Endothelial cell of umbilical vein (primary cell): ENCODE measurements around the gene RPRD1A. TPM values are rescaled to one million over a fixed set of nuclear protein-coding genes. Genes with fewer than 3 reads are reported as not detected.

Source experiments
- BruUV-seq: library from RNA; stranded (reverse); fragments of 400-500 nt; replicated peaks from 2 replicates; lab custom pipeline; 2021; lab: Mats Ljungman, UMichigan
- CTCF ChIA-PET: fragments of 300-600, 350-600 bp; sonication (Branson Sonifier 250); formaldehyde crosslinking; loops from one replicate; lab custom pipeline; 2021; ENCODE audit warnings: antibody characterized with exemption, inconsistent platforms; lab: Charles Lee
- POLR2A ChIA-PET: fragments of 300-600, 350-600 bp; sonication (Branson Sonifier 250); formaldehyde crosslinking; loops from one replicate; lab custom pipeline; 2021; ENCODE audit warnings: antibody characterized with exemption, inconsistent platforms; lab: Charles Lee
- DNase-seq: peaks from one replicate; pipeline ENCODE4 v3.0.0-alpha.2; 2011; ENCODE audit warnings: low read depth, low spot score
- FAIRE-seq: peaks from 2 replicates; lab custom pipeline; 2011; peaks lifted over from hg19 to GRCh38; lab: Jason Lieb, UNC
- H2AFZ ChIP-seq: 2 replicates; pipeline ENCODE4 v1.6.0; 2012; ENCODE audit warnings: low read depth, low read length, control low read depth, inconsistent platforms
- H3K27ac ChIP-seq: 2 replicates; pipeline ENCODE4 v1.5.1; 2011; ENCODE audit warnings: low read depth, mild to moderate bottlenecking, control low read depth, low read length, moderate library complexity; ENCODE audit not compliant: insufficient read depth
- H3K27me3 ChIP-seq, 2 experiments: 2 replicates each; pipeline versions ENCODE4 v1.6.0 to v1.6.1; 2011; ENCODE audit warnings: low read length in 2 of 2, mixed read lengths in 1 of 2; ENCODE audit not compliant: control insufficient read depth in 2 of 2, insufficient read depth in 2 of 2
- H3K36me3 ChIP-seq, 2 experiments: 2 replicates in 1 of 2; 3 replicates in 1 of 2; pipeline ENCODE4 v1.5.1; 2011; ENCODE audit warnings: low read length in 2 of 2, mild to moderate bottlenecking in 1 of 2, moderate library complexity in 1 of 2; ENCODE audit not compliant: control insufficient read depth in 2 of 2, insufficient read depth in 2 of 2; ENCODE audit errors: extremely low read depth in 1 of 2
- H3K4me1 ChIP-seq: 3 replicates; pipeline ENCODE4 v1.5.1; 2011; ENCODE audit warnings: mild to moderate bottlenecking, low read length; ENCODE audit not compliant: control insufficient read depth, insufficient read depth; ENCODE audit errors: extremely low read depth
- H3K4me2 ChIP-seq: 2 replicates; pipeline ENCODE4 v1.6.1; 2011; ENCODE audit warnings: low read length, control low read depth, mixed read lengths; ENCODE audit not compliant: insufficient read depth
- H3K4me3 ChIP-seq, 3 experiments: fragments of 200-600 bp in 1 of 3; sonication (generic), shearing (Covaris generic) in 1 of 3; replicated peaks in 1 of 3; 2 replicates each; pipeline ENCODE4 v1.5.1; 2011 to 2016; ENCODE audit warnings: control low read depth in 3 of 3, low read length in 3 of 3, mild to moderate bottlenecking in 2 of 3, inconsistent platforms in 1 of 3, low read depth in 1 of 3, moderate library complexity in 1 of 3; ENCODE audit not compliant: insufficient read depth in 1 of 3
- H3K79me2 ChIP-seq: 2 replicates; pipeline ENCODE4 v1.6.0; 2012; ENCODE audit warnings: low read length, inconsistent platforms; ENCODE audit not compliant: control insufficient read depth, insufficient read depth
- H3K9ac ChIP-seq: replicated peaks from 2 replicates; pipeline ENCODE3; 2011; ENCODE audit warnings: low read length, control low read depth; ENCODE audit not compliant: insufficient read depth; ENCODE audit errors: extremely low read depth
- H3K9me1 ChIP-seq: replicated peaks from 3 replicates; pipeline ENCODE4 v1.6.0; 2011; ENCODE audit warnings: mild to moderate bottlenecking, low read length; ENCODE audit not compliant: control insufficient read depth, insufficient read depth; ENCODE audit errors: extremely low read depth
- H3K9me3 ChIP-seq: replicated peaks from 2 replicates; pipeline ENCODE4 v1.5.1; 2012; ENCODE audit warnings: low read length, inconsistent platforms; ENCODE audit not compliant: control insufficient read depth, insufficient read depth
- H4K20me1 ChIP-seq: replicated peaks from 2 replicates; pipeline ENCODE3; 2011; ENCODE audit warnings: mild to moderate bottlenecking, low read length; ENCODE audit not compliant: control insufficient read depth, insufficient read depth; ENCODE audit errors: extremely low read depth
- CTCF ChIP-seq, 2 donors: IDR thresholded peaks; 1 replicate in 1 of 2; 2 replicates in 1 of 2; pipeline ENCODE4 v1.5.1; 2011; ENCODE audit warnings: low read length in 2 of 2, mild to moderate bottlenecking in 2 of 2, moderate library complexity in 2 of 2, control low read depth in 1 of 2, inconsistent platforms in 1 of 2, low read depth in 1 of 2; ENCODE audit not compliant: insufficient read depth in 1 of 2; ENCODE audit errors: extremely low read depth in 1 of 2
- EZH2 ChIP-seq: IDR thresholded peaks from 2 replicates; pipeline ENCODE4 v1.6.1; 2012; ENCODE audit warnings: borderline replicate concordance, low read depth, mild to moderate bottlenecking, moderate library complexity, low read length, inconsistent platforms; ENCODE audit not compliant: severe bottlenecking
- FOS ChIP-seq: IDR thresholded peaks from 2 replicates; pipeline ENCODE4 v1.6.1; 2011; ENCODE audit warnings: mild to moderate bottlenecking, low read length, moderate library complexity, borderline replicate concordance; ENCODE audit not compliant: insufficient read depth
- GATA2 ChIP-seq: IDR thresholded peaks from 2 replicates; pipeline ENCODE4 v1.7.0; 2011; ENCODE audit warnings: low read depth, mild to moderate bottlenecking, moderate library complexity, mixed read lengths, low read length; ENCODE audit not compliant: insufficient read length, insufficient read depth
- JUN ChIP-seq: IDR thresholded peaks from 2 replicates; pipeline ENCODE4 v1.6.1; 2011; ENCODE audit warnings: borderline replicate concordance, low read depth; ENCODE audit not compliant: insufficient read length, insufficient read depth
- MAX ChIP-seq: IDR thresholded peaks from 2 replicates; pipeline ENCODE4 v1.6.1; 2011; ENCODE audit not compliant: insufficient read depth, insufficient read length
- MYC ChIP-seq: IDR thresholded peaks from one replicate; pipeline ENCODE4 v1.6.1; 2011; ENCODE audit warnings: mild to moderate bottlenecking, low read depth, low read length
- POLR2A ChIP-seq: IDR thresholded peaks from 2 replicates; pipeline ENCODE4 v1.6.1; 2012; ENCODE audit warnings: low read depth, mild to moderate bottlenecking, control low read depth, low read length
- POLR2AphosphoS5 ChIP-seq: IDR thresholded peaks from 2 replicates; pipeline ENCODE4 v1.6.1; 2012; ENCODE audit warnings: low read depth, mild to moderate bottlenecking, control low read depth, low read length, moderate library complexity; ENCODE audit not compliant: insufficient read depth
- dilution Hi-C: fragments of 300-500 bp; cut with MboI; formaldehyde crosslinking; loops from one replicate; pipeline ENCODE4 v1.15.0; 2019; ENCODE audit warnings: low sequenced_read_pairs; ENCODE audit not compliant: extremely low pct_ligation_motif_present
- intact Hi-C: fragments of 100-400 bp; cut with micrococcal nuclease; formaldehyde crosslinking; loops from one replicate; pipeline ENCODE4 v1.10.0; 2022
- polyA plus RNA-seq, 4 experiments: library from polyadenylated mRNA; depleted of rRNA in 3 of 4; stranded (reverse) in 3 of 4; unstranded in 1 of 4; fragments of >200 nt; gene quantifications; 2 replicates each; pipeline versions ENCODE4 v1.2.1 to v1.2.3, GENCODE V29; 2011 to 2012; ENCODE audit warnings: missing spikeins in 1 of 4
- total RNA-seq: library from RNA; stranded (reverse); gene quantifications from 2 replicates; pipeline ENCODE4 v1.2.3, GENCODE V29; 2021

Gene RPRD1A
- total and polyA plus RNA-seq, 2 donors (not counting 3 experiments of a cell fraction or from before 2014, with no cell fraction given) = 13.5 to 50.7 TPM

GRCh38 chr18:35956226-35956625 is 111.1 kb downstream of the RPRD1A start:
- BruUV-seq = no TSS peak
- intact Hi-C loops (loop anchor here (10.0 kb wide), 1 partner anchor 721 kb away; no protein-coding TSS in a partner anchor), dilution Hi-C loops (no loop called here)
- H3K9me3 ChIP-seq = no peaks in the 10 kb centered on the region
- no peak overlapping the region for H3K4me3 ChIP-seq
- H3K27ac ChIP-seq = no peak overlapping the region
- no peaks in the 10 kb centered on the region for H4K20me1 ChIP-seq
- no peaks in the 10 kb centered on the region for H3K4me1 ChIP-seq
- POLR2A ChIA-PET = no interaction called here
- no peak overlapping the region for H3K9ac ChIP-seq
- no peaks in the 10 kb centered on the region for H3K9me1 ChIP-seq
- H3K27me3 ChIP-seq = peaks cover 0 to 22% of the 10 kb centered on the region in 2 experiments
- DNase-seq (no peak), FAIRE-seq (no peak)
- H3K36me3 ChIP-seq = no peaks in the 10 kb centered on the region
- TF ChIP-seq GATA2 (no peak), MYC (no peak), FOS (no peak), POLR2A (no peak), EZH2 (no peak), CTCF (IDR thresholded peaks at IDR 0.05; ENCODE audit: extremely low read depth in 1 of 2, insufficient read depth in 1 of 2, low read depth in 1 of 2, low read length in 2 of 2) (no peak), MAX (no peak), JUN (no peak), POLR2AphosphoS5 (no peak)
- no peak overlapping the region for H2AFZ ChIP-seq
- no peaks in the 10 kb centered on the region for H3K79me2 ChIP-seq
- H3K4me2 ChIP-seq = no peak overlapping the region
- CTCF ChIA-PET = no interaction called here
